HCT116 (cell line): ENCODE data around the gene MTERF4. TPM values are rescaled to one million over a fixed set of nuclear protein-coding genes. Genes with fewer than 3 reads are reported as not detected.

ENCODE experiments used
- ATAC-seq: fragments of 200-7000 bp; cut with Tn5 transposase; 2 replicates; pipeline ENCODE4 v1.9.1; 2020; ENCODE audit warnings: mild to moderate bottlenecking, moderate library complexity
- BruUV-seq: library from RNA; stranded (reverse); fragments of 400-500 nt; replicated peaks from 2 replicates; lab custom pipeline; 2021; lab: Mats Ljungman, UMichigan
- CTCF ChIA-PET: fragments of 300-600 bp; sonication (Branson Sonifier 250); formaldehyde crosslinking; loops from one replicate; lab custom pipeline; 2021; ENCODE audit warnings: antibody characterized with exemption; lab: Charles Lee
- POLR2A ChIA-PET: fragments of 300-600, 350-600 bp; sonication (Branson Sonifier 250); formaldehyde crosslinking; loops from one replicate; lab custom pipeline; 2021; ENCODE audit warnings: antibody characterized with exemption; lab: Charles Lee
- RAD21 ChIA-PET, 2 experiments: fragments of 300-600 bp; sonication (Branson Sonifier 250); formaldehyde crosslinking; loops; one replicate each; lab custom pipeline; 2023; ENCODE audit warnings: low total read pairs in 2 of 2; ENCODE audit not compliant: uncharacterized antibody in 2 of 2, unreplicated experiment in 2 of 2, low non-redundant PET in 1 of 2; lab: Charles Lee
- DNase-seq: peaks from one replicate; pipeline ENCODE4 v3.0.0-alpha.2; 2010; ENCODE audit warnings: low read depth, low spot score
- H2AFZ ChIP-seq: fragments of 200-600 bp; shearing (Covaris generic), sonication (generic); 2 replicates; pipeline ENCODE4 v1.6.1; 2017; ENCODE audit warnings: low read depth, mixed run types, mixed read lengths, antibody characterized with exemption, low read length; ENCODE audit not compliant: poor library complexity, severe bottlenecking
- H3K27ac ChIP-seq: 2 replicates; pipeline ENCODE4 v1.5.1; 2012; ENCODE audit warnings: low read depth, low read length
- H3K27me3 ChIP-seq: fragments of 200-600 bp; sonication (generic); 2 replicates; pipeline ENCODE4 v1.6.1; 2016; ENCODE audit warnings: mixed run types, low read length, mixed read lengths; ENCODE audit not compliant: insufficient read depth
- H3K36me3 ChIP-seq, 2 experiments: fragments of 200-500 bp in 1 of 2; fragments of 200-600 bp in 1 of 2; sonication (Bioruptor generic) in 1 of 2; sonication (generic) in 1 of 2; 2 replicates each; pipeline versions ENCODE4 v1.5.1 to v1.6.1; 2014 to 2016; ENCODE audit warnings: low read length in 2 of 2, inconsistent platforms in 1 of 2, mixed read lengths in 1 of 2, mixed run types in 1 of 2; ENCODE audit not compliant: insufficient read depth in 2 of 2, control insufficient read depth in 1 of 2
- H3K4me1 ChIP-seq, 2 experiments: fragments of 200-600 bp in 1 of 2; sonication (generic) in 1 of 2; 2 replicates each; pipeline versions ENCODE4 v1.5.1 to v1.6.1; 2012 to 2017; ENCODE audit warnings: low read length in 2 of 2, inconsistent platforms in 1 of 2, mild to moderate bottlenecking in 1 of 2, mixed read lengths in 1 of 2, mixed run types in 1 of 2, moderate library complexity in 1 of 2; ENCODE audit not compliant: insufficient read depth in 2 of 2, control insufficient read depth in 1 of 2
- H3K4me2 ChIP-seq: fragments of 200-600 bp; sonication (generic); 2 replicates; pipeline ENCODE4 v1.6.1; 2017; ENCODE audit warnings: mixed run types, low read length, mixed read lengths
- H3K4me3 ChIP-seq, 2 experiments: fragments of 200-600 bp in 1 of 2; sonication (generic) in 1 of 2; replicated peaks in 1 of 2; 2 replicates each; pipeline ENCODE4 v1.5.1; 2011 to 2016; ENCODE audit warnings: low read length in 2 of 2, control low read depth in 1 of 2, low read depth in 1 of 2, mild to moderate bottlenecking in 1 of 2, mixed read lengths in 1 of 2, mixed run types in 1 of 2
- H3K79me2 ChIP-seq: fragments of 200-600 bp; sonication (generic); 2 replicates; pipeline ENCODE4 v1.6.1; 2017; ENCODE audit warnings: mild to moderate bottlenecking, mixed run types, low read length, moderate library complexity, mixed read lengths; ENCODE audit not compliant: insufficient read depth
- H3K9ac ChIP-seq: fragments of 200-600 bp; sonication (generic); 2 replicates; pipeline ENCODE4 v1.6.1; 2016; ENCODE audit warnings: low read length, mixed read lengths
- H3K9me2 ChIP-seq: fragments of 200-600 bp; sonication (generic), shearing (Covaris generic); 2 replicates; pipeline ENCODE4 v1.6.1; 2017; ENCODE audit warnings: mixed run types, mild to moderate bottlenecking, moderate library complexity; ENCODE audit not compliant: insufficient read depth
- H3K9me3 ChIP-seq, 2 experiments: fragments of 200-500 bp in 1 of 2; fragments of 200-600 bp in 1 of 2; sonication (Bioruptor generic) in 1 of 2; sonication (generic) in 1 of 2; 2 replicates each; pipeline ENCODE4 v1.6.1; 2014 to 2017; ENCODE audit warnings: low read length in 2 of 2, mixed read lengths in 2 of 2, inconsistent platforms in 1 of 2, low read depth in 1 of 2, mild to moderate bottlenecking in 1 of 2, mixed run types in 1 of 2, moderate library complexity in 1 of 2; ENCODE audit not compliant: control insufficient read depth in 1 of 2, insufficient read depth in 1 of 2
- H4K20me1 ChIP-seq: fragments of 200-600 bp; sonication (generic), shearing (Covaris generic); 2 replicates; pipeline ENCODE4 v1.6.1; 2017; ENCODE audit warnings: mixed run types, mild to moderate bottlenecking, moderate library complexity; ENCODE audit not compliant: insufficient read depth
- ATF3 ChIP-seq: IDR thresholded peaks from 2 replicates; pipeline ENCODE4 v1.6.1; 2012
- CEBPB ChIP-seq: IDR thresholded peaks from 2 replicates; pipeline ENCODE4 v1.6.1; 2012; ENCODE audit warnings: low read depth
- EGR1 ChIP-seq: IDR thresholded peaks from 2 replicates; pipeline ENCODE4 v1.6.1; 2012; ENCODE audit warnings: low read depth
- ELF1 ChIP-seq: IDR thresholded peaks from 2 replicates; pipeline ENCODE4 v1.6.1; 2012; ENCODE audit warnings: low read depth, borderline replicate concordance
- EZH2phosphoT487 ChIP-seq: fragments of 200-600 bp; IDR thresholded peaks from 2 replicates; pipeline ENCODE4 v1.6.1; 2018; ENCODE audit warnings: antibody characterized with exemption, borderline replicate concordance
- FOSL1 ChIP-seq: IDR thresholded peaks from 2 replicates; pipeline ENCODE4 v1.6.1; 2012; ENCODE audit warnings: low read depth
- JUND ChIP-seq: IDR thresholded peaks from 2 replicates; pipeline ENCODE4 v1.6.1; 2012
- MAX ChIP-seq: IDR thresholded peaks from 2 replicates; pipeline ENCODE4 v1.6.1; 2012
- POLR2AphosphoS5 ChIP-seq: IDR thresholded peaks from 2 replicates; pipeline ENCODE4 v1.6.1; 2011; ENCODE audit warnings: mild to moderate bottlenecking, low read depth, low read length, moderate library complexity
- RAD21 ChIP-seq: IDR thresholded peaks from 2 replicates; pipeline ENCODE4 v1.6.1; 2012; ENCODE audit warnings: low read depth, mild to moderate bottlenecking
- SIN3A ChIP-seq: IDR thresholded peaks from 2 replicates; pipeline ENCODE4 v1.6.1; 2012; ENCODE audit warnings: low read depth
- SP1 ChIP-seq: IDR thresholded peaks from 2 replicates; pipeline ENCODE4 v1.6.1; 2012; ENCODE audit warnings: low read depth
- YY1 ChIP-seq: IDR thresholded peaks from 2 replicates; pipeline ENCODE4 v1.6.1; 2011; ENCODE audit warnings: low read length, low read depth, moderate library complexity, mild to moderate bottlenecking; ENCODE audit not compliant: insufficient replicate concordance; ENCODE audit errors: extremely low read depth
- ZBTB33 ChIP-seq: IDR thresholded peaks from 2 replicates; pipeline ENCODE4 v1.6.1; 2011; ENCODE audit warnings: mild to moderate bottlenecking, low read length, moderate library complexity; ENCODE audit not compliant: insufficient replicate concordance; ENCODE audit errors: extremely low read depth
- ZFX ChIP-seq: fragments of 450-650 bp; IDR thresholded peaks from 2 replicates; pipeline ENCODE4 v1.6.1; 2017
- ZNF274 ChIP-seq: fragments of 200-500 bp; sonication (Bioruptor generic); IDR thresholded peaks from 2 replicates; pipeline ENCODE4 v1.6.1; 2014; ENCODE audit warnings: mild to moderate bottlenecking, low read depth, low read length, inconsistent platforms
- intact Hi-C: fragments of 100-400 bp; cut with micrococcal nuclease; formaldehyde crosslinking; loops from 2 replicates; pipeline ENCODE4 v1.10.0; 2022
- total RNA-seq: library from RNA; stranded (reverse); gene quantifications from one replicate; pipeline ENCODE4 v1.2.1, GENCODE V29; 2021; ENCODE audit not compliant: unreplicated experiment

MTERF4 gene
- total RNA-seq, 1 experiment from 2014 or later = 25.5 TPM

GRCh38 chr2:241108271-241109209 is 6.5 kb upstream of the MTERF4 start:
- no peaks in the 10 kb centered on the region for H3K27me3 ChIP-seq
- no peak for DNase-seq
- CTCF ChIA-PET = no interaction called here
- no peak for ATAC-seq
- intact Hi-C loops = no loop called here
- H3K27ac ChIP-seq = no peak overlapping the region; the same call in 1 of the 2 replicates
- H3K9me3 ChIP-seq = no peaks in the 10 kb centered on the region
- H3K4me3 ChIP-seq = no peak overlapping the region
- no peaks in the 10 kb centered on the region for H3K79me2 ChIP-seq
- H4K20me1 ChIP-seq = no peaks in the 10 kb centered on the region
- peaks cover 0 to 4% of the 10 kb centered on the region in 2 experiments; a peak in 1 of 4 replicates for H3K36me3 ChIP-seq
- no TSS peak for BruUV-seq
- POLR2A ChIA-PET = no interaction called here
- TF ChIP-seq POLR2AphosphoS5 = no peak
- no peak for TF ChIP-seq CEBPB
- TF ChIP-seq EZH2phosphoT487 = no peak
- TF ChIP-seq SIN3A = no peak
- no peak for TF ChIP-seq SP1
- no peak for TF ChIP-seq ZNF274
- no peak for TF ChIP-seq ATF3
- TF ChIP-seq MAX = no peak
- no peak for TF ChIP-seq EGR1
- TF ChIP-seq ZFX = no peak
- no peak for TF ChIP-seq JUND
- no peak for TF ChIP-seq RAD21
- no peak for TF ChIP-seq YY1
- no peak for TF ChIP-seq FOSL1
- no peak for TF ChIP-seq ELF1
- TF ChIP-seq ZBTB33 = no peak
- RAD21 ChIA-PET = no interaction called here
- H3K9me2 ChIP-seq = no peaks in the 10 kb centered on the region
- H3K4me1 ChIP-seq = peaks cover 1 to 2% of the 10 kb centered on the region in 2 experiments; a peak in 3 of 4 replicates
- no peak overlapping the region for H3K4me2 ChIP-seq
- no peak overlapping the region for H2AFZ ChIP-seq
- H3K9ac ChIP-seq = no peak overlapping the region
